22Rv1 (cell line): ENCODE measurements around the gene P2RX1.

Experiments used
- ZFX ChIP-seq: fragments of 450-650 bp; IDR thresholded peaks from 2 replicates; pipeline ENCODE4 v1.6.1; 2017; ENCODE audit warnings: antibody characterized with exemption, borderline replicate concordance
- TF ChIP-seq, protein P1 (sequence below): fragments of 450-650 bp; IDR thresholded peaks from 2 replicates; pipeline ENCODE4 v1.5.1; 2017; ENCODE audit warnings: mild to moderate bottlenecking

DNA sequence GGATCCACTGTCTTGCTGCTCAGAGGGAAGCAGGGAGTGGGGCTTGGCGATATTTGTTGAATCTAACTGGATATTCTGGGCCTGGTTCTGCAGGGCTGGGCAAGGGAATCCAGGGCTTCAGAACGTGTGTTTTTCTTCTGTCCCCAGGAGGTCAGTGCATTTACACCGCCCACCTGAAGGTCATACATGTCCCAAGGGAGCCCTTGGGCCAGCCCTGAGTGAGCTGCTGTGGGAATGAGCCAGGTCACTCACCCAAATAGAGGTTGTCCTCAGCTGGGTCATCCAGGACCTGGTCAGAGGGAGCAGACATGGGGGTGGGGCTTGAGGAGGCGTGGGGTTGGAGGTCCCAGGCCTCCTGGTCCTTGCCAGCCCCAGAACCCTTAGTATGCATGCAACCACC is 34.0 kb downstream of the P2RX1 start:
- TF ChIP-seq, protein P1, sequence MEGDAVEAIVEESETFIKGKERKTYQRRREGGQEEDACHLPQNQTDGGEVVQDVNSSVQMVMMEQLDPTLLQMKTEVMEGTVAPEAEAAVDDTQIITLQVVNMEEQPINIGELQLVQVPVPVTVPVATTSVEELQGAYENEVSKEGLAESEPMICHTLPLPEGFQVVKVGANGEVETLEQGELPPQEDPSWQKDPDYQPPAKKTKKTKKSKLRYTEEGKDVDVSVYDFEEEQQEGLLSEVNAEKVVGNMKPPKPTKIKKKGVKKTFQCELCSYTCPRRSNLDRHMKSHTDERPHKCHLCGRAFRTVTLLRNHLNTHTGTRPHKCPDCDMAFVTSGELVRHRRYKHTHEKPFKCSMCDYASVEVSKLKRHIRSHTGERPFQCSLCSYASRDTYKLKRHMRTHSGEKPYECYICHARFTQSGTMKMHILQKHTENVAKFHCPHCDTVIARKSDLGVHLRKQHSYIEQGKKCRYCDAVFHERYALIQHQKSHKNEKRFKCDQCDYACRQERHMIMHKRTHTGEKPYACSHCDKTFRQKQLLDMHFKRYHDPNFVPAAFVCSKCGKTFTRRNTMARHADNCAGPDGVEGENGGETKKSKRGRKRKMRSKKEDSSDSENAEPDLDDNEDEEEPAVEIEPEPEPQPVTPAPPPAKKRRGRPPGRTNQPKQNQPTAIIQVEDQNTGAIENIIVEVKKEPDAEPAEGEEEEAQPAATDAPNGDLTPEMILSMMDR: no peak
- TF ChIP-seq ZFX: no peak
